ENCODE data around the gene TK2. TPM values are rescaled to one million over a fixed set of nuclear protein-coding genes. Genes with fewer than 3 reads are reported as not detected.

TK2 gene
- total and polyA plus RNA-seq, 2 experiments from 2014 or later = 1.8 to 4.2 TPM

DNA sequence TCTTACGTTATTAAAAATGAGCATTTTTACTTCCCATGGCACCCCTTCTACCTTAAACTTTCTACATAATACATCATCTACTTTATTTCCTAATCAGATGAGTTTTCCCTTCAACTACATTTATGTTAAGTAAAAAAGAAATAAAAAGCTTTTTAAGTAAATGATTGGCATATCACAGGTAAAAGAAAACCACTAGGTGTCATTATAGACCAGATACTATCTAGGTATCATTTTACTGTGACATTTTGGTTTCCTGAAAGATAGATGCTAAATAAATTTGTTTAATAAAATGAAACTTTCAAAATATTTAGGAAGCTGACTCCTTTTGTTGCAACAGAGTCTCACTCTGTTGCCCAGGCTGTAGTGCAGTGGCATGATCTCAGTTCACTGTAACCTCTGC is 12.5 kb upstream of the TK2 start:
- Histone ChIP-seq H3K36me3 (ENCODE audit: insufficient read depth) (no peaks in the 10 kb centered on the region), H3K4me1 (ENCODE audit: insufficient read depth) (no peaks in the 10 kb centered on the region), H3K27ac (ENCODE audit: low read depth) (no peak overlapping the region), H2AFZ (no peak overlapping the region), H3K79me2 (replicated peaks; ENCODE audit: insufficient read depth) (no peaks in the 10 kb centered on the region), H3K4me3 (no peak overlapping the region), H4K20me1 (replicated peaks; ENCODE audit: insufficient read depth) (peaks cover 10% of the 10 kb centered on the region; the same call in 1 of the 2 replicates), H3K27me3 (ENCODE audit: insufficient read depth) (no peaks in the 10 kb centered on the region), H3K4me2 (no peak overlapping the region), H3F3A (replicated peaks; ENCODE audit: low read depth) (no peaks in the 10 kb centered on the region), H3K9me2 (ENCODE audit: insufficient read depth) (no peaks in the 10 kb centered on the region)
- DNase-seq (ENCODE audit: low spot score) (no peak), ATAC-seq (no peak)
- no peak overlapping the region for H3K27ac Mint-ChIP-seq
- H3K36me3 Mint-ChIP-seq (ENCODE audit: low read depth) = peaks cover 3% of the 10 kb centered on the region; the same call in 2 of the 3 replicates
- no peaks in the 10 kb centered on the region for H3K27me3 Mint-ChIP-seq (ENCODE audit: insufficient read depth, low read depth, poor library complexity)
- H3K4me1 Mint-ChIP-seq = no peaks in the 10 kb centered on the region
- no peak overlapping the region for H3K4me3 Mint-ChIP-seq
- TF ChIP-seq EZH2phosphoT487 (IDR thresholded peaks at IDR 0.05; ENCODE audit: unreplicated experiment) = no peak
- TF ChIP-seq, protein P1, sequence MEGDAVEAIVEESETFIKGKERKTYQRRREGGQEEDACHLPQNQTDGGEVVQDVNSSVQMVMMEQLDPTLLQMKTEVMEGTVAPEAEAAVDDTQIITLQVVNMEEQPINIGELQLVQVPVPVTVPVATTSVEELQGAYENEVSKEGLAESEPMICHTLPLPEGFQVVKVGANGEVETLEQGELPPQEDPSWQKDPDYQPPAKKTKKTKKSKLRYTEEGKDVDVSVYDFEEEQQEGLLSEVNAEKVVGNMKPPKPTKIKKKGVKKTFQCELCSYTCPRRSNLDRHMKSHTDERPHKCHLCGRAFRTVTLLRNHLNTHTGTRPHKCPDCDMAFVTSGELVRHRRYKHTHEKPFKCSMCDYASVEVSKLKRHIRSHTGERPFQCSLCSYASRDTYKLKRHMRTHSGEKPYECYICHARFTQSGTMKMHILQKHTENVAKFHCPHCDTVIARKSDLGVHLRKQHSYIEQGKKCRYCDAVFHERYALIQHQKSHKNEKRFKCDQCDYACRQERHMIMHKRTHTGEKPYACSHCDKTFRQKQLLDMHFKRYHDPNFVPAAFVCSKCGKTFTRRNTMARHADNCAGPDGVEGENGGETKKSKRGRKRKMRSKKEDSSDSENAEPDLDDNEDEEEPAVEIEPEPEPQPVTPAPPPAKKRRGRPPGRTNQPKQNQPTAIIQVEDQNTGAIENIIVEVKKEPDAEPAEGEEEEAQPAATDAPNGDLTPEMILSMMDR (conservative IDR thresholded peaks at IDR 0.05; ENCODE audit: low read depth in 2 of 2) = peak in 1 of 2 experiments; percentile 16; a peak in 2 of 4 replicates
- TF ChIP-seq REST (IDR thresholded peaks at IDR 0.05; ENCODE audit: unreplicated experiment) = no peak
- TF ChIP-seq STAT1 (IDR thresholded peaks at IDR 0.05; ENCODE audit: unreplicated experiment) = no peak
- TF ChIP-seq POLR2AphosphoS5 (IDR thresholded peaks at IDR 0.05; ENCODE audit: low read depth) = no peak
- no peak for TF ChIP-seq EZH2 (IDR thresholded peaks at IDR 0.05; ENCODE audit: low read depth, unreplicated experiment)
- TF ChIP-seq JUNB (IDR thresholded peaks at IDR 0.05; ENCODE audit: unreplicated experiment) = no peak
- H3K9me3 Mint-ChIP-seq = no peaks in the 10 kb centered on the region

DNA sequence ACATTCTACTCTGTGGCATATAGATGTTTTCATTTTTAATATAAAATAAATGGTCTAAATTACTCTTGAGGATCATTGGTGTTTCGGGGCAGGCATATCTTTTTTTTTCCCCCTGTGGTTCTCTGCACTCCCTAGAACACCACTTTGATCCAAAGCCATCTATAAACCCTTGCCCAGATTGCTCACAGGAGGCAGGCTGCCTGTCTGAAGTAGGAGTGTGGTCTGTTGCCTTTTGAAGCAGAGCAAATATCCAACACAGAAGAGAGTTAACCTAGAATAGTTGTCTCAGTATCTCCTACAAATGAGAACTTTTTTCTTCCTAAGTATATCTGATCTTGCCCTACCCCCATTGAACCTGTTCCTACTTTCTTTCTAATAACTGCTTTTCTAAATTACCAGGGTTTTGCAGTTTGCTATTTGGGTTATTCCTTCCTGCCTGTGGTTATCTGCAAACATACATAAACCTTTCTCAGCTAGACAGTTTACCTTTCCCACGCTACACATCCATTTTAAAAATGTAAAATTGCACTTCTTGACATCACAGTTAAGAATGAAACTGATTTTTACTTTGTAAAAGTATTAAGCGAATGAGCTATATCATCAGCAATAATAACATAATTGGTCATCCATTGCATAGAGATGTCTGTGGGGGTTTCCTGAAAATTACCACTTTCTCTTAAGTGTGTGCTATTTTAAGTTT is 11.6 kb upstream of the TK2 start:
- H3K9me2 ChIP-seq (ENCODE audit: insufficient read depth) = no peaks in the 10 kb centered on the region
- no peak overlapping the region for H3K4me3 ChIP-seq
- Mint-ChIP-seq H3K27ac (no peak overlapping the region), H3K9me3 (no peaks in the 10 kb centered on the region), H3K4me1 (no peaks in the 10 kb centered on the region), H3K4me3 (no peak overlapping the region), H3K36me3 (ENCODE audit: low read depth) (no peaks in the 10 kb centered on the region; the same call in 2 of the 3 replicates), H3K27me3 (ENCODE audit: insufficient read depth, low read depth, poor library complexity) (no peaks in the 10 kb centered on the region)
- no peak for DNase-seq (ENCODE audit: low spot score)
- H3K36me3 ChIP-seq (ENCODE audit: insufficient read depth) = no peaks in the 10 kb centered on the region
- TF ChIP-seq CREB1 (CRISPR knock-in tag; IDR thresholded peaks at IDR 0.05; ENCODE audit: low read depth) = no peak
- no peak for TF ChIP-seq EZH2phosphoT487 (IDR thresholded peaks at IDR 0.05; ENCODE audit: unreplicated experiment)
- TF ChIP-seq STAT1 (IDR thresholded peaks at IDR 0.05; ENCODE audit: unreplicated experiment) = no peak
- H3K27me3 ChIP-seq (ENCODE audit: insufficient read depth) = no peaks in the 10 kb centered on the region
- H3K27ac ChIP-seq (ENCODE audit: low read depth) = no peak overlapping the region
- 0 out of 2 replicates have a peak, but pooled peaks cover 5% of the 10 kb centered on the region for H3K79me2 ChIP-seq (replicated peaks; ENCODE audit: insufficient read depth)
- H3K4me1 ChIP-seq (ENCODE audit: insufficient read depth) = no peaks in the 10 kb centered on the region
- H2AFZ ChIP-seq = no peak overlapping the region
- H3F3A ChIP-seq (replicated peaks; ENCODE audit: low read depth) = no peaks in the 10 kb centered on the region
- ATAC-seq = no peak
- H4K20me1 ChIP-seq (replicated peaks; ENCODE audit: insufficient read depth) = peaks cover 10% of the 10 kb centered on the region; the same call in 1 of the 2 replicates
- no peak overlapping the region for H3K4me2 ChIP-seq

All from GM23338 (cell line).